Aorta (tissue), 5 donors: ENCODE results near the gene PRDM4. TPM values are rescaled to one million over a fixed set of nuclear protein-coding genes. Genes with fewer than 3 reads are reported as not detected.
A peak's percentile ranks its signal among the peaks of the same experiment; 100 is the strongest.

Experiments used
- ATAC-seq: fragments of 200-7000 bp; cut with Tn5 transposase; one replicate; pipeline ENCODE4 v1.9.1; 2022; ENCODE audit warnings: moderate library complexity; ENCODE audit not compliant: low FRiP score
- DNase-seq, 2 donors: peaks; one replicate each; pipeline ENCODE4 v3.0.0-alpha.2; 2020
- H3K27ac ChIP-seq, 2 donors: one replicate each; pipeline ENCODE4 v1.5.1; 2013; ENCODE audit warnings: low read length in 2 of 2, mild to moderate bottlenecking in 2 of 2, moderate library complexity in 2 of 2, control low read depth in 1 of 2, inconsistent platforms in 1 of 2, low read depth in 1 of 2
- H3K27me3 ChIP-seq, 2 donors: one replicate each; pipeline ENCODE4 v1.6.1; 2013; ENCODE audit warnings: control low read depth in 1 of 2, low read length in 1 of 2, mild to moderate bottlenecking in 1 of 2, moderate library complexity in 1 of 2; ENCODE audit not compliant: insufficient read depth in 2 of 2, control insufficient read depth in 1 of 2
- H3K36me3 ChIP-seq, 2 donors: one replicate each; pipeline ENCODE4 v1.6.1; 2013; ENCODE audit warnings: control low read depth in 1 of 2, low read length in 1 of 2, mild to moderate bottlenecking in 1 of 2; ENCODE audit not compliant: insufficient read depth in 2 of 2, control insufficient read depth in 1 of 2
- H3K4me1 ChIP-seq, 2 donors: one replicate each; pipeline ENCODE4 v1.6.1; 2013; ENCODE audit warnings: low read length in 2 of 2, control low read depth in 1 of 2, mild to moderate bottlenecking in 1 of 2, moderate library complexity in 1 of 2; ENCODE audit not compliant: insufficient read depth in 2 of 2, control insufficient read depth in 1 of 2
- H3K4me3 ChIP-seq, 2 donors: one replicate each; pipeline ENCODE4 v1.5.1; 2013; ENCODE audit warnings: low read length in 2 of 2, control low read depth in 1 of 2, mild to moderate bottlenecking in 1 of 2
- H3K9me3 ChIP-seq: one replicate; pipeline ENCODE4 v1.6.1; 2013; ENCODE audit warnings: mild to moderate bottlenecking, low read length; ENCODE audit not compliant: control insufficient read depth
- WGBS, 2 donors: extraction: QIAGEN DNeasy Blood & Tissue Kit; methylation state at CpG; one replicate each; pipeline ENCODE4 v1.1.7; 2013; 5-methylcytosine and 5-hydroxymethylcytosine counted together
- intact Hi-C, 2 donors: fragments of 100-400 bp; cut with DNase I; formaldehyde crosslinking; loops; one replicate each; pipeline versions ENCODE4 v1.14.2 to v1.15.0; 2022
- long read RNA-seq, 2 donors: library from polyadenylated mRNA; unstranded; transcript quantifications; one replicate each; pipeline ENCODE4 v2.0.0, GENCODE V29; 2020 to 2021
- polyA plus RNA-seq, 2 donors: library from polyadenylated mRNA; stranded (reverse); fragments of 200-250 nt; gene quantifications; one replicate each; pipeline ENCODE4 v1.2.3, GENCODE V29; 2013
- total RNA-seq, 2 donors: library from RNA; stranded (reverse); fragmentation: NEBNext Ultra II Directional; extraction: Animal tissue kit (Norgen Biotek cat#: 25700); gene quantifications; one replicate each; pipeline ENCODE4 v1.2.1, GENCODE V29; 2021
- donor health status: healthy with polysubstance abuse.
- donor health status: Bipolar disorder and iron deficiency.
- donor health status: DM: no; HTN: no; CAD: no.
- donor health status: DM: no; HTN: no; CAD: no.
- donor health status: DM: yes; HTN: yes; CAD: no.

The PRDM4 gene, protein sequence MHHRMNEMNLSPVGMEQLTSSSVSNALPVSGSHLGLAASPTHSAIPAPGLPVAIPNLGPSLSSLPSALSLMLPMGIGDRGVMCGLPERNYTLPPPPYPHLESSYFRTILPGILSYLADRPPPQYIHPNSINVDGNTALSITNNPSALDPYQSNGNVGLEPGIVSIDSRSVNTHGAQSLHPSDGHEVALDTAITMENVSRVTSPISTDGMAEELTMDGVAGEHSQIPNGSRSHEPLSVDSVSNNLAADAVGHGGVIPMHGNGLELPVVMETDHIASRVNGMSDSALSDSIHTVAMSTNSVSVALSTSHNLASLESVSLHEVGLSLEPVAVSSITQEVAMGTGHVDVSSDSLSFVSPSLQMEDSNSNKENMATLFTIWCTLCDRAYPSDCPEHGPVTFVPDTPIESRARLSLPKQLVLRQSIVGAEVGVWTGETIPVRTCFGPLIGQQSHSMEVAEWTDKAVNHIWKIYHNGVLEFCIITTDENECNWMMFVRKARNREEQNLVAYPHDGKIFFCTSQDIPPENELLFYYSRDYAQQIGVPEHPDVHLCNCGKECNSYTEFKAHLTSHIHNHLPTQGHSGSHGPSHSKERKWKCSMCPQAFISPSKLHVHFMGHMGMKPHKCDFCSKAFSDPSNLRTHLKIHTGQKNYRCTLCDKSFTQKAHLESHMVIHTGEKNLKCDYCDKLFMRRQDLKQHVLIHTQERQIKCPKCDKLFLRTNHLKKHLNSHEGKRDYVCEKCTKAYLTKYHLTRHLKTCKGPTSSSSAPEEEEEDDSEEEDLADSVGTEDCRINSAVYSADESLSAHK
- total RNA-seq, result 10 to 100 TPM; 26.2 to 26.7 TPM
- 10 to 100 TPM; 11.1 to 16.4 TPM for polyA plus RNA-seq
- long read RNA-seq, donor 1, full-length matches to known transcripts, result 3 of 19 reads
- long read RNA-seq, donor 1, partial matches to known transcripts, result 7 of 19 reads
- long read RNA-seq, donor 1, other reads (novel, unspliced or antisense), result 9 of 19 reads
- long read RNA-seq, donor 2, full-length matches to known transcripts, result 5 of 12 reads
- long read RNA-seq, donor 2, partial matches to known transcripts, result 5 of 12 reads
- long read RNA-seq, donor 2, other reads (novel, unspliced or antisense), result 2 of 12 reads

DNA sequence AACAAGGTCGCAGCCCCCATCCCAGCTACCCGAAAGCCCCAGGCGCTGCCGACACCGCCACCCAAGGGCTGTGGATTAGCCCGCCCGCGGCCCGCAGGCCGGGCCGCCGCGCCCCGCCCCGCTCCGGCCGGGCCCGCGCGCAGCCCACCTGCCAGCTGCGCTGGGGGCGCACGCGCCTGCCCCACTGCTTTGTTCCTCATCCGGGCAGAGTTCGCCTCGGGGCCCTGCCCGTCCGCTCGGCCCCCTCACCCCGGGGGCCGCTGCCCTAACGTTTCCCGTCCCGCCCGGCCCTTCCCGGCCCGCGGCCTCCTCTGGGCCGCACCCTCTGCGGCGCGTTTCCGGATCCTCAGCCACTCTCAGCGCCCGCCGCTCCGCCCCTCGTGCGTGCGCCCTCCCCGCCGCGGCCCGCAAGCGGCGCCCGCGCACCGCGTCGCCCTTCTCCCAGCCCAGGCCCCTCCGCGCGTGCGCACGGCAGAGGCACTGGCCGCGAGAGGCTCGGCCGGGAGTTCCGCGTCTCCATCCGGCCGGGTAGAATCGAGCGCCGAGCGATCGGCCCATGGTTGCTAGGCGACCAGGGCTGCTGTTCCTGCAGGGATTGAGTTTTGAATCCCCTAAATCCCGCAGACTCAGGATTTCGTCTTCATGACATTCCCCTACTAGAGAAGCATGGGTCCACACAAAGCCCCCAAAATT lies at the start of gene PRDM4:
Gene PRDM4 (minus strand): TSS at position 329 of the 693 bp plus-strand sequence. CDS start 622 bp downstream, outside the sequence.
- Histone ChIP-seq H3K27me3 (no peaks in the 10 kb centered on the region), H3K36me3 (peaks cover 0 to 2% of the 10 kb centered on the region in 2 donors), H3K27ac (peak within 1 kb of the TSS in 1 of 2 donors; percentile 34), H3K4me1 (peaks cover 3% of the 10 kb centered on the region in 2 donors), H3K9me3 (no peaks in the 10 kb centered on the region), H3K4me3 (peak within 1 kb of the TSS; percentile 84 to 93)
- 0% methylated on average over 50 to 83 of the region's 83 CpGs for WGBS, 2 donors
- intact Hi-C loops, result loop anchor here in 1 of 2 donors (2.0 to 5.0 kb wide), 3 partner anchors 76 to 756 kb away; partner anchors contain the start of genes FICD and PWP1
- peak; percentile 96 to 97 for DNase-seq
- peak; percentile 99 for ATAC-seq

DNA sequence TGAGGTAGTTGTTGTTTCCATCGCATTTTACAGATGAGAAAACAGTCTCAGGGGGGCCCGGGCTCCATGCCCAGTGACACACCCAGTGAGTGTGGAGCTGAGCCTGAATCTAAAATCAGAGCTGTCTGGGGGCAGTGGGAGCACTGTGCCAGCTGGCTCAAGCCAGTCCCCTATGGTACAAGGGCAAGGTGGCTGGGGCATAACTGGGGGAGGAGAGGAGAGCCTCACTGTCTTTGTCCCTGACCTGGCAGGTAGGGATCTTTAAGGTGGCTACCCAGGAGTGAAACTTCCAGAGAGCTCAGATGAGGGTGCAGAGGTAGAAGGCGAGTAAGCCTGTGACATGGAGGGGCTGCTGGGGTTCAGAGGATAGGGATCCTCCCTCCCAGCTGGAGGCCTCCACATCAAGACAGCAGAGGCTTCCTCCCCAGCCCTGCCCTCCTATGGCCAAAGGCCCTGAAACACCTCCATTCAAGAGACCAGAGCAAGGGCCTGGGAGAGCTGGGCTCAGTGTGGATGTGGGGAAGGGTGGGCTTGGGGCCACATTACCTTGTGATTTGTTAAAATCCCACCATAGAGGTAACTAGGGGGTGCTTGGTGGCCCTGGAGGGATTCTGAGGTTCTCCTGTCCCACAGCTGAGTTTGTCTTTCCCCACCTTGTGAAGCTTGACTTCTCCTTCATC lies 46.7 kb upstream of the PRDM4 start:
- WGBS, 2 donors, result 57 to 69% methylated on average over 3 of the region's 3 CpGs
- DNase-seq, result no peak

DNA sequence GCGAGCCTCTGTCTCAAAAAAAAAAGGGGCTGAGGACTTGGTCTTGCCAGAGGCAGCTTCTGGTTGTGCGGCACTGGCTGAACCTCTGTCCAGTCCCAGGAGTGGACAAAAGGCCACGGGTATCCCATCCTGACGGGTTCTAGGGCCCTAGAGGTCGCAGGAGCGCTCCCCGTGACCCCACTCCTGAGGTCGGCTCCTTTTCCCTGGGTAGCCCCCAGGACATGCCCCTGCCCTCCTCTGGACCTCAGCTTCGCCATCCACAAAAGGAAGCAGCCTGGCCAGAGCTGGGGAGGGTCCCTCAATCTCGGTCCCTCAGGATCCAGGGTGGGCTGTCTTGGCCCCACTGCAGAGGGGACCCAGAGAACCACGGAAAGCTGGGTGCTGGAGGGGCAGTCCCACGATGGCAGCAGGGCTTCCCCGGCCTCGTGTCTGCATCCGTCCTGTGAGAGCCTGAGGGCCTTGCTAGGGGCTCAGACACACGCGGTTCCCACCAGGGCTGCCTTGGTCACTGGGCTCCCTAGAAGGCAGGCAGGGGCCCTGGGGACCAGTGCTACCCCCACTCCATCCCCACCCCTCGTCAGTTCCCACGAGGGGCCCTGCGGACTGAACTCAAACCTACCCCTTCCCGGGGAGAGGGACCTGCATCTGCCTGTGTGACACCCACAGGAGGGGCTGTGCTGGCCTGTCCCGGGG lies 44.7 kb upstream of the PRDM4 start:
- 70 to 80% methylated on average over 22 of the region's 22 CpGs for WGBS, 2 donors
- no peaks in the 10 kb centered on the region for H3K27me3 ChIP-seq
- H3K4me1 ChIP-seq, result no peaks in the 10 kb centered on the region
- intact Hi-C loops, result no loop called here
- H3K4me3 ChIP-seq, result no peak overlapping the region
- no peak for DNase-seq
- no peak overlapping the region for H3K27ac ChIP-seq
- H3K36me3 ChIP-seq, result no peaks in the 10 kb centered on the region
- peak; percentile 29 for ATAC-seq
- H3K9me3 ChIP-seq, result no peaks in the 10 kb centered on the region

More for the DNA sequence above, 46.7 kb upstream of the PRDM4 start:
- H3K4me1 ChIP-seq, result no peaks in the 10 kb centered on the region
- no peak for ATAC-seq
- no peaks in the 10 kb centered on the region for H3K9me3 ChIP-seq
- H3K27me3 ChIP-seq, result no peaks in the 10 kb centered on the region
- no peak overlapping the region for H3K4me3 ChIP-seq
- H3K36me3 ChIP-seq, result no peaks in the 10 kb centered on the region
- no peak overlapping the region for H3K27ac ChIP-seq
- intact Hi-C loops, result no loop called here

DNA sequence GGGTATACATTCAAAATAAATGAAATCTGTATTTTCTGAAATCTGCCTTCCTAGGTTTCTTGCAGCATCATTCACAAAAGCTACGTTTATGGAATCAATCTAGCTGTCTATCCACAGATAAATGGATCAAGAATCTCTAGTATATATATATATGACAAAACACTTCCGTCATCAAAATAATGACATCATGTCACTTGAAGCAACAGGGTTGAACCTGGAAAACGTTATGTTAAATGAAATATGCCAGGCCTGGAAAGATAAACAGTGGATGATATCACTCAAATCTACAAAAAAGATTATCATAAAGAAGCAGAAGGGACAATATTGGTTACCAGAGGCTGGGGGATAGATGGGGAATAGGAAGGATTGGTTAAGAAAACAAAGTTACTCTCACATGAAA lies 42.2 kb upstream of the PRDM4 start:
- Histone ChIP-seq H3K4me3 (no peak overlapping the region), H3K9me3 (no peaks in the 10 kb centered on the region), H3K27ac (no peak overlapping the region), H3K4me1 (no peaks in the 10 kb centered on the region), H3K36me3 (no peaks in the 10 kb centered on the region), H3K27me3 (no peaks in the 10 kb centered on the region)
- intact Hi-C loops, result no loop called here
- 16 to 21% methylated on average over 3 of the region's 3 CpGs for WGBS, 2 donors
- ATAC-seq, result no peak
- no peak for DNase-seq

DNA sequence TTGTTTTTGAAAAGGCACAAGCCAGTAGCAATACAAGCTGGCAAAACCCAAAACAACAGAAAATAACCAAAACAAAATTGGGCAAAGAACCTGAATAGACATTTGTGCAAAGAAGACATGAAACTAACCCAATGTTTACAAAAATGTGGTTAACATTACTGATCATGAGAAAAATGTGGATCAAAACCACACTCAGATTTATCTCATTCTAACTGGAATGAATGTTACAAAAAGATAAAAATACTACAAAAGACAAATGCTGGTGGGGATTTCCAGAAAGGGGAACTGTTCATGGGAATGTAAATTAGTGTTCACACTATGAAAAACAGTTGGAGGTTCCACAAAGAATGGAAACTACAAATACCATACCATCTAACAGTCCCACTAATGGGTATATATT lies 40.2 kb upstream of the PRDM4 start:
- no peaks in the 10 kb centered on the region for H3K27me3 ChIP-seq
- no peak for ATAC-seq
- intact Hi-C loops, result no loop called here
- no peaks in the 10 kb centered on the region for H3K4me1 ChIP-seq
- H3K4me3 ChIP-seq, result no peak overlapping the region
- DNase-seq, result no peak
- H3K36me3 ChIP-seq, result no peaks in the 10 kb centered on the region
- no peak overlapping the region for H3K27ac ChIP-seq
- no peaks in the 10 kb centered on the region for H3K9me3 ChIP-seq

DNA sequence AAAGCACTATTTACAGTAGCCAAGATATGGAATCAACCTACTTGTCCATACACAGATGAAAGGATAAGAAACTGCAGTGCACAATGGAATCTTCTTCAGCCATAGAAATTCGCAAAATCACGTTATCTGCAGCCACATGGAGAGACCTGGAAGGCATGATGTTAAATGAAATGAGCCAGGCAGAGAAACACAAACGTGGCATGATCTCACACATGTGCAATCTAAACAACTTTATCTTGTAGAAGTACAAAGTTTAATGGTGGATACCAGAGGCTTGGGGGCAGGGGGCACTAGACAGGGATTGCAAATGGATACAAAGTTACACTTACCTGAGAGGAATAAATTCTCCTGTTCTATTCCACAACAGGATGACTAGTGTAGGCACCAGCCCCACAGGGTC lies 37.6 kb upstream of the PRDM4 start:
- Histone ChIP-seq H3K9me3 (no peaks in the 10 kb centered on the region), H3K4me3 (no peak overlapping the region), H3K4me1 (no peaks in the 10 kb centered on the region), H3K27ac (no peak overlapping the region), H3K36me3 (no peaks in the 10 kb centered on the region), H3K27me3 (no peaks in the 10 kb centered on the region)
- ATAC-seq, result no peak
- 47 to 57% methylated on average over 3 of the region's 3 CpGs for WGBS, 2 donors
- DNase-seq, result no peak
- intact Hi-C loops, result no loop called here

DNA sequence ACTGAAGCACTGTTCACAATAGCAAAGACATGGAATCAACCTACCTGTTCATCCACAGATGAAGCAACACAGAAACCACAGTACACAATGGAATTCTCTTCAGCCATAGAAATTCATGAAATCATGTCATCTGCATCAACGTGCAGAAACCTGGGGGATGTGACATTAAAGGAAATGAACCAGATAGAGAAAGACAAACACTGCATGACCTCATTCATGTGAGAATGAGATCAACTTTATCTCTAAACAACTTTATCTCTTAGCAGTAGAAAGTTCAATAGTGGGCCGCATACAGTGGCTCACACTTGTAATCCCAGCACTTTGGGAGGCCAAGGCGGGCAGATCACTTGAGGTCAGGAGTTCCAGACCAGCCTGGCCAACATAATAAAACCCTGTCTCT lies 33.5 kb upstream of the PRDM4 start:
- Histone ChIP-seq H3K27ac (no peak overlapping the region), H3K9me3 (no peaks in the 10 kb centered on the region), H3K4me1 (no peaks in the 10 kb centered on the region), H3K36me3 (no peaks in the 10 kb centered on the region), H3K4me3 (no peak overlapping the region), H3K27me3 (no peaks in the 10 kb centered on the region)
- DNase-seq (no peak), ATAC-seq (no peak)
- 56 to 61% methylated on average over 3 of the region's 3 CpGs for WGBS, 2 donors
- intact Hi-C loops, result no loop called here
